ENCODE results near the gene ABLIM2.

Gene ABLIM2

DNA sequence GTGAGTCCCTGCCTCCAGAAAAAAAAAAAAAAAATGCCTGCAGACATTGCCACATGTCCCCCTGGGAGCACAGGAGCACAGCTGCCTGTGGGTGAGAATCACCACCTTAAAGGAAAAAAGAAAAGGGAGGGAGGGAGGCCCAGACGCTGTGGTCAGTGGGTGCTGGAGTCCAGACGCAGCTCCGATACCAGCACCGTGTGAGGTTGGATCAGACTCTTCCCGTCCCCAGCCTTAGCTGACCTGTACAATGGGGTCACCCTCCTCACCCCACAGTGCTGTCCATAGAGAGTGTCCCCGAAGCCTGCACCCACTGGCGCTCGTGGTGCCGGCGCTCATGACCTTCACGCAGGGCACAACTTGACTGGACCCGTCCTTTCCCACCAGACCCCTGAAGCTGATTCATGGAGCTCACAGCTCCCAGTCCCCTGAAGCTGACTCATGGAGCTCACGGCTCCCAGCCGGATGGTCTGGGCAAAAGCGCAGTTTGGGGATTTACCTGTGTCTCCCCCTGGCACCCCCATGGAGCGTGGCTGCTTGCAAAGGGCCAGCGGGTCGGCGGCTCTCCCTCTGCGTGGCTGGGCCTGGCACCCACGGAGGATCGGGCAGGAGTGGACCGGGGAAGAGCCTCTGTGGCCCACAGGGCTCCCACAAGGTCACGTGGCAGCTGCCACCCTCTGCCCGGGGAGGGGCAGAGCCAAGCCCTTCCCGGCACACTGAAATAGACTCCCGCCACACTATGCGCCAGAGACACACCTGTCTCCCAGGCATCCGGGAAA lies 31.4 kb downstream of the ABLIM2 start:
- TF ChIP-seq, protein P1, sequence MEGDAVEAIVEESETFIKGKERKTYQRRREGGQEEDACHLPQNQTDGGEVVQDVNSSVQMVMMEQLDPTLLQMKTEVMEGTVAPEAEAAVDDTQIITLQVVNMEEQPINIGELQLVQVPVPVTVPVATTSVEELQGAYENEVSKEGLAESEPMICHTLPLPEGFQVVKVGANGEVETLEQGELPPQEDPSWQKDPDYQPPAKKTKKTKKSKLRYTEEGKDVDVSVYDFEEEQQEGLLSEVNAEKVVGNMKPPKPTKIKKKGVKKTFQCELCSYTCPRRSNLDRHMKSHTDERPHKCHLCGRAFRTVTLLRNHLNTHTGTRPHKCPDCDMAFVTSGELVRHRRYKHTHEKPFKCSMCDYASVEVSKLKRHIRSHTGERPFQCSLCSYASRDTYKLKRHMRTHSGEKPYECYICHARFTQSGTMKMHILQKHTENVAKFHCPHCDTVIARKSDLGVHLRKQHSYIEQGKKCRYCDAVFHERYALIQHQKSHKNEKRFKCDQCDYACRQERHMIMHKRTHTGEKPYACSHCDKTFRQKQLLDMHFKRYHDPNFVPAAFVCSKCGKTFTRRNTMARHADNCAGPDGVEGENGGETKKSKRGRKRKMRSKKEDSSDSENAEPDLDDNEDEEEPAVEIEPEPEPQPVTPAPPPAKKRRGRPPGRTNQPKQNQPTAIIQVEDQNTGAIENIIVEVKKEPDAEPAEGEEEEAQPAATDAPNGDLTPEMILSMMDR (conservative IDR thresholded peaks at IDR 0.05; ENCODE audit: low read depth, low read length) = no peak
- DNase-seq (ENCODE audit: low read depth) = no peak

DNA sequence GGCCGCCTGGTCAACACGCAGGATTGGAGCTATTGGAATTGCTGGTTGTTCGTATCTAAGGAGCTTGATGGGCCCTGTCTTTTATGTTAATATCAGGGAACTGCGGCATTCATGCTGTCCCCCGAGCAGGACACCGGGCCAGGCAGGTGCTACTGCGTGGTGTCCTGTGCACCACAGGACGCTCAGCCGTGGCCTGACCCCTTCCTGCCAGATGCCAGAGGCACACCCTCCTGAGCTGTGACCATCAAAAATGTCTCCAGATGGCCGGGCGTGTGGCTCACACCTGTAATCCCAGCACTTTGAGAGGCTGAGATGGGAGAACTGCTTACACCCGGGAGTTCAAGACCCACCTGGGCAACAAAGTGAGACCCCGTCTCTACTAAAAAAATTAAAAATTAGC lies 32.1 kb downstream of the ABLIM2 start:
- no peak for DNase-seq (ENCODE audit: low read depth)
- TF ChIP-seq, protein P1 (conservative IDR thresholded peaks at IDR 0.05; ENCODE audit: low read depth, low read length) = no peak

More for the DNA sequence above, 31.4 kb downstream of the ABLIM2 start:
- H3K4me3 ChIP-seq (ENCODE audit: low read length) = no peak overlapping the region

DNA sequence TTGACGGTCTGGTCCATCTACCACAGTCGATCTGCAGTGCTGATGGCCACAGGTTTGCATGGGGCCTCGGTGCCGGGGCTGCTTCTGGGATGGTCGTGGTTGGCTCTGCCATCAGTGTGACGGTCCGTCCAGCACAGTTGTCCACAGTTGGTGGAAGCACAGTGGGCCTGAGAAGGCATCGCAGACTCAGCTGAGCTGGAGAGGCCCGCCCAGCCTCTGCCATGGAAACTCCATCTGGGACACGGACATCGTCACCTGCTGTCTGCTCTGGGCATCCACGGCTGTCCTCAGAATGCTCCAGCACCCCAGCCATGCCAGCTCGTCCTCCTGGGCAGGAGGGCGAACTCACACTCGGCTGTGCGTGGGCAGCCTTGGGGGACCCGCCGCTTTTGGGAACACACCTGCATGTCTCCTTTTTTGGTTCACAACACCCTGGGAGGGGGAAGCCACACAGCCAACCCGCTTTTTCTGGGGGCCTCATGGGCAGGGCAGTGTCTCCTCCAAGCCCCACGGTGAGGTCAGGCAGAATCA lies 33.0 kb downstream of the ABLIM2 start:
- TF ChIP-seq, protein P1 (conservative IDR thresholded peaks at IDR 0.05; ENCODE audit: low read depth, low read length) = no peak
- DNase-seq (ENCODE audit: low read depth) = no peak
- no peak overlapping the region for H3K4me3 ChIP-seq (ENCODE audit: low read length)

More for the DNA sequence above, 32.1 kb downstream of the ABLIM2 start:
- H3K4me3 ChIP-seq (ENCODE audit: low read length) = no peak overlapping the region

DNA sequence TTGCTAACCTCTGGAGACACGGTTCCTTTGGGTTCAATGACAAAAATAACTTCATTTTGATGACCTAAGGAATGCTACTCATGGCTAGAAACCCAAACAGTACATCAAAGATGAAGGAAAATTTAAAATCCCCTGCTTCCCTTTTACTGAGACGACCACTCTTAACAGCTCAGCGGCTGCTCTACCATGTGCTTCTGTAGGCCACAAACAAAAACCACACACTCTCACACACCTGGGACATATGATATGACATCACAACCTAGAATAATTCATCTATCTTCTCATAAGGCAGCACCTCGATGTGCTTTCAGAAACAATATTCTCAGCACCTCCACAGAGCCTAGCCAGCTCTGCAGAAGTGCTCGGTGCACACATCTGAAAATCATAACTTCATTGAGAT lies 34.7 kb downstream of the ABLIM2 start:
- DNase-seq (ENCODE audit: low read depth) = no peak
- TF ChIP-seq, protein P1 (conservative IDR thresholded peaks at IDR 0.05; ENCODE audit: low read depth, low read length) = no peak

DNA sequence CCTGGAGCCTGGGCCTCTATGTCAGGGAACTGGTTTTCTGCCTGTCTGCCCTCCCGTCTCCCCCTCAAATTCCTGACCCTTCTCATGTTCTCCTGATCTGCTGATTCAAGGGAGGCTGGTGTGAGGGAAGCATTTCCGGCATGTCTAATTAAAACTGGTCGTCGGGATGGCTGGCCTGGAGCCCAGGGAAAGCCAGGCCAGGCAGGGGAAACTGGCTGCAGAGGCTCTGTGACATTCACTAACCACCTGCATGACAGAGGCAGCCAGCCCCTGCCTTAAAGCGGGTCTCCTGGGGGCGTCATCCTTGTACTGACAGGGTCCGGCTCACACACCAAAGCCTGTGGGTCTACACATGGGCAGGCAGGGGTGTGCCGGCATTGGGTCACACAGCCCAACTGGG lies 35.2 kb downstream of the ABLIM2 start:
- H3K4me3 ChIP-seq (ENCODE audit: low read length) = no peak overlapping the region
- TF ChIP-seq, protein P1 (conservative IDR thresholded peaks at IDR 0.05; ENCODE audit: low read depth, low read length) = no peak
- DNase-seq (ENCODE audit: low read depth) = peak; percentile 66

More for the DNA sequence above, 34.7 kb downstream of the ABLIM2 start:
- no peak overlapping the region for H3K4me3 ChIP-seq (ENCODE audit: low read length)

DNA sequence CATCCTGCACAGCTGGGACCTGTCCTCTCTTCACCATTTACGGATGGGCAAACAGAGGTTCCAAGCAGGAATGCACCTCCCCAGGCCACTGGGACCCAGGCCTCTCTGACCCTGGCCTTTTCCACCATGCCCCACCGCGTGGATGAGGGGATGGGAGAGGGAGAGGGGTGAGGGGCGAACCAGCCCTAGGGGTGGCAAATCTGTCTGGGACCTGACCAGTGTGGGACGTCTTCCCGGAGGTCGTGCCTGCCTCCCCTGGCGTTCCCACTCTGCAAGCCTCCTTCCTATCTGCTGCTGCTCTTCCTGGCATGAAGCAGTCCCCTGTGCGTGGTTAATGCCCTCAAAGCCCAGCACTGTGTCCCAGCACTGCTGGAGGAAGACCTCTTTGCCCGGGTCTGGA lies 35.9 kb downstream of the ABLIM2 start:
- TF ChIP-seq, protein P1 (conservative IDR thresholded peaks at IDR 0.05; ENCODE audit: low read depth, low read length) = no peak
- no peak overlapping the region for H3K4me3 ChIP-seq (ENCODE audit: low read length)
- DNase-seq (ENCODE audit: low read depth) = no peak

Measured in retinal pigment epithelial cell (primary cell).